ENCODE data around the gene KIAA1549.

KIAA1549 gene

DNA sequence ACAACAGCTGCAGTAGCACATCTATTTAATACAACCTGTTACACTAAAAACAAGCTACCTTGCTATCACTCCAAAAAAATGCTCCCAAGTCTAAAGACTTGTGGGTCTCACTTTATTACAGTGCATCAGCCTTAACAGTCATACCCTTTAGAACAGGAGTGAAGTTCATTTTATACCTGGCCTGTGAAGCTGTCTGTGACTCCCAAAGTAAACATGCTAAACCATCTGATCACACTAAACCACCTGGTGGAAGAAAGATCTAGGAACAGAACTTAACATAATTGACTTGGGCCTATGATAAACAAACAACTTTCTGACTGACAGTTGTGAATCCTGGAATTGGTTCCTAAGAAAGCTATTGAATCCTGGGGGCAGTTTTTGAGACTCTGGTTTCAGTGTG is 102.3 kb downstream of the KIAA1549 start:
- no peak for DNase-seq

GRCh38 chr7:138878051-138878450 is 103.1 kb downstream of the KIAA1549 start:
- DNase-seq = no peak

- DNase-seq = no peak
Observed at GRCh38 chr7:138876326-138876725, 104.9 kb downstream of the KIAA1549 start.

DNA sequence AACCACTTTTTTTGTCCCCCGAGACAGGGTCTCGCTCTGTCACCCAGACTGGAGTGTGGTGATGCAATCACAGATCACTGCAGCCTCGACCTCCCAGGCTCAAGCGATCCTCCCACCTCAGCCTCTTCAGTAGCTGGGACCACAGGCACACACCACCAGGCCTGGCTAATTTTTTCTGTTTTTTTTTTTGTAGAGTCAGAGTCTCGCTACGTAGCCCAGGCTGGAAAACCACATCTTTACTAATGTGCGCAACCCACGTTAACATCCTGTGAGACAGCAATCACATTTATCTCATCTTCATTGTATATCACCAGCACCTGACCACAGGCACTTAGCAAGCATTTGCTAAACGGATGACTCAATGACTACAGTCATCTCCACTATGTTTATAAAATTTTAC is 105.4 kb downstream of the KIAA1549 start:
- peak; percentile 72 for DNase-seq

- DNase-seq = no peak
Observed at GRCh38 chr7:138873220-138873892, 107.8 kb downstream of the KIAA1549 start.

- DNase-seq = no peak
Observed at GRCh38 chr7:138872576-138872975, 108.6 kb downstream of the KIAA1549 start.

DNA sequence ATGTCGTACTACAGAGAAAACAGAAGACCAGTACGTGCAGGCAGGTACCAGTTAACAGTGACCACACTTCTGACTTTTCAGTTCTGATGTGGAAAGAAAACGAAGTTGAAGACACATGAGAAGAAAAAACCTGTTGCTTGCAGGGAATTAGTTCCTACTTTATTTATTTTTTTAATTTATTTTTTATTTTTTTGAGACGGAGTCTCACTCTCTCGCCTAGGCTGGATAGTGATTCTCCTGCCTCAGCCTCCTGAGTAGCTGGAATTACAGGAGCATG is 109.4 kb downstream of the KIAA1549 start:
- DNase-seq = no peak

GRCh38 chr7:138871065-138871813 is 110.0 kb downstream of the KIAA1549 start:
- no peak for DNase-seq

DNA sequence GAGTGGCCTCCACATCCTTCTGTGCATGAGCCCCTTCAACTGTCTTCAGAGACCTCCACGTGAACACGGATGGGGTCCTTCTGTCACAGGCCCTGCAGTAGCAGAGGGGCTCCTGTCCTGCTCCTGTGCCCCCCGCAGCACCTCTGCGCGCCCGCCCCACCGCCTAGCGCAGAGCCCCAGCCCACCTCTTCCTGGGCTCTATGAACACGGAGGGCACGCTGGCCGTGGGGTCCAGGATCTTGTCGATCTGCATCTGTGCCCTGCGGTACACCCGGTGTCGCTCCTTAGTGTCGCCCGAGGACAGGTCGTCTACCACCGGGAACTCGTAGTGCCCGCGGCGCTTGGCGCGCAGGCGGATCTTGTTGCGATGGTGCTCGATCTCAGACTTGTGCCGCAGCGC is 111.8 kb downstream of the KIAA1549 start:
- no peak for DNase-seq

- DNase-seq = no peak
Observed at GRCh38 chr7:138868711-138869110, 112.5 kb downstream of the KIAA1549 start.

GRCh38 chr7:138867744-138868143 is 113.4 kb downstream of the KIAA1549 start:
- DNase-seq = no peak

GRCh38 chr7:138866353-138866752 is 114.8 kb downstream of the KIAA1549 start:
- DNase-seq = no peak

- DNase-seq = peak; percentile 43
Observed at GRCh38 chr7:138865843-138866242, 115.3 kb downstream of the KIAA1549 start.

- DNase-seq = no peak
Observed at GRCh38 chr7:138864667-138865066, 116.5 kb downstream of the KIAA1549 start.

DNA sequence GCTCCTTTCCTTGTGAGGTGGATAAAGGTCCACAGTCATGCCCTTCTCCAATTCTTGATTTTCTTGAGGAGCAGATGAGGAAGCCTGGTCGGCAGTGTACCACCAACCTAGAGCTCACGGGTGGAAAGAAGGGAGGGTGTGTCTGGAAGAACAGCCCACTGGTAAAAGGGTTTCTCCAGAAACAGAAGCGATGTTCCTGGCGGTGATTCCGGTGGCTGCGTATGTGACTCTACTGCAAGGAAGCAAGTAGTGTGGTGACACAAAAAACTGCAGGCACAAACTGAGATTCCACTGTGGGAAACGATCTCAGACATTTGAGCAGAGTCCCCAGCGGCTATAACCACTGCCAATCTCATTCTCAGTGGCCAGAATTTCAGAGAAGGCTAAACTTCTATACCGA is 117.3 kb downstream of the KIAA1549 start:
- DNase-seq = no peak

DNA sequence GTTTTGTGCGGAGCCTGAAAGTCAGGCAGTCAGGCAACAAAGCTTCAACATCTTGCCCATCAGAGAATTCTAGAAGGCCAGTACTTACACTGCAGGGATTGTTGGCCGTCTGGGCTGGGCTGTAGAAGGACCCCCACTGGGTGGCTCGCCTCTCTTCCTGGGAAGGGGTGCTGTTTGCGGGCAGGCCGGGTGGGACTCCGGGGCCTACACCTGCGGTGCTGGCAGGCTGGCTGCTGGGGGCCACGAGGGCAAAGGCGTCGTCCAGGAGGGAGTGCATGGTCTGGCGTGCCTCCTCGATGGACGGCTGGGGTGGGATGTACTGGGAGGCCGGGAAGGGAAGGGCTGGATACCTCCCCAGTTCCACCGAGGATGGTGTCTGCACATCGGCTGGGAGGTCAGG is 120.1 kb downstream of the KIAA1549 start:
- no peak for DNase-seq

- no peak for DNase-seq
Observed at GRCh38 chr7:138857728-138858127, 123.5 kb downstream of the KIAA1549 start.

DNA sequence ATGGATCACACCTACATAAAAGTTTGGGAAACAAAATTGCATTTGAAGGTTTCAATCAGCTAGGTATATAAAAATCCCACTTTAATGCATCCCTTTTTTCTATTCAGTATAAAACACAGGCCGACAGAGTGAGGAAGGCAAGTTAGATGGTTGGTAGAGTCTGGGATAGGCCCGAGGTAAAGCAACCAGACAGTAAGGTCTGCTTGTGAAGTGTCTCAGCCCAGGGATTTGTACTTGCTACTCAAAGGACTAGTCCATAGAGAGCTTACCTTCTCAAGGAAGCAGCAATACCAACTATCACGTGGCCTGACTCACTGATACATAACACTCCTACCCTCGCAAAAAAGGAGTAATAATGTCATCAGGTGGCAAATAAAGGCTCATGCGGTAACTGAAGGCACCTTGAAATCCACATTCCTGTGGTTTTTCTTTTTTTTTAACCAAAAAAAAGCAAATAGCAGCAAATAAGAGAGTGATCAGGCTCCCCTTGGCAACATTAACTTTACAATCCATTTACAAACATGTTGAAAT is 127.0 kb downstream of the KIAA1549 start:
- DNase-seq = no peak

GRCh38 chr7:138853448-138853847 is 127.7 kb downstream of the KIAA1549 start:
- no peak for DNase-seq

DNA sequence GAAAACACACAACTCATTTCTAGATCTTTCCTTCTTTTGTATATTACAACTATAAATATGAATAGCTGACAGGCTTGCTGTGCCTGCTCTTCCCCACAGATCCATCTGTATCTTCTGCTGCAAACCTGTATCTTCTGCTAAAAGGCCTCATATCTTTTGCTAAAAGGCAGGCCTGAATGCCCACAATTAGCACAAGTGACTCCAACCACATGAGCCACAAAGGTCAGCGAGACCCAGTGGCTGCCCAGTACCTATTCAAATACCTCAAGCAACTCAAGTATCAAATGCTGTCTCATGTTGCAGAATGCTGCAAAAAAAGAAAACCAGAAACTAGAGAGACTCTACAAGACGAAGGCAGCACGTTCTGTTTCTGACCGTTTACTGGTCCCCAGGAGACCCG is 128.7 kb downstream of the KIAA1549 start:
- no peak for DNase-seq

- DNase-seq = no peak
Observed at GRCh38 chr7:138849701-138850100, 131.5 kb downstream of the KIAA1549 start.

GRCh38 chr7:138848056-138848980 is 132.9 kb downstream of the KIAA1549 start:
- DNase-seq = no peak

DNA sequence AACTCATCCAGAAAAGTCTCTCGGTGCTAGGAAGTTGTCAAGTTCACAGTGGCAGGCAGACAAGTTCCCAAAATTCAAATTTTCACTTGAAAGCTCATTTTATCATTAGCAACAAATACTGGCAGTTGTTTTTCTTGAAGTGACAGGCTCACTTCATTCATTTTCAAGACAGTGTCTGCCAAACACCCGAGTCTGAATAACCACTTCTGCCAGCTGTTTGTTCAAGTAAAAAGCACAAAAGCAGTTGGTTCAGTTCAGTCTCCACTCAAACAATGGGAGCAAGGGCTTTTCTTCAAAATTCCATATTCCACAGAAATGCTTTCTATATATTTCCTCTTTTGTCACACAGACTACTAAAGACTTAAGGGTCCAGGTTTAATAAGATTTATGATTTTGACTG is 135.5 kb downstream of the KIAA1549 start:
- no peak for DNase-seq

Measured in stimulated activated CD4-positive, alpha-beta T cell treated with anti-CD3 and anti-CD28 coated beads, Interleukin-1b, Interleukin-23, amount 100 ng/mL, for 48 hours (primary cell).